Activated effector memory CD4-positive, alpha-beta T cell treated with Interleukin-2 at 50 U/mL for 16 hours (primary cell): Measurements from ENCODE around the gene ALDH3B2.

ENCODE experiments used
- DNase-seq: peaks from one replicate; pipeline ENCODE4 v3.0.0-alpha.2; 2020

The ALDH3B2 gene

GRCh38 chr11:67612751-67613150 lies 61.7 kb downstream of the ALDH3B2 start:
- DNase-seq, result no peak
